GM12873 (cell line): ENCODE data around the gene MOB3A.

Experiments used
- CTCF ChIP-seq: IDR thresholded peaks from 2 replicates; pipeline ENCODE4 v1.5.1; 2012; ENCODE audit warnings: low read depth, mild to moderate bottlenecking, moderate library complexity, low read length, control low read depth; ENCODE audit not compliant: insufficient read depth; ENCODE audit errors: missing control alignments

MOB3A gene

GRCh38 chr19:2064788-2065524 lies 31.2 kb downstream of the MOB3A start:
- no peak for TF ChIP-seq CTCF

GRCh38 chr19:2064395-2064787 lies 31.7 kb downstream of the MOB3A start:
- TF ChIP-seq CTCF, result no peak

- TF ChIP-seq CTCF, result no peak
These were observed 32.3 kb downstream of the MOB3A start for GRCh38 chr19:2063824-2064223.

GRCh38 chr19:2062770-2063169 lies 33.4 kb downstream of the MOB3A start:
- no peak for TF ChIP-seq CTCF

GRCh38 chr19:2062389-2062729 lies 33.8 kb downstream of the MOB3A start:
- no peak for TF ChIP-seq CTCF

GRCh38 chr19:2061495-2062388 lies 34.4 kb downstream of the MOB3A start:
- TF ChIP-seq CTCF, result no peak

GRCh38 chr19:2060884-2061494 lies 35.1 kb downstream of the MOB3A start:
- no peak for TF ChIP-seq CTCF
